Measurements from ENCODE around the gene ZBTB9.

Gene ZBTB9

DNA sequence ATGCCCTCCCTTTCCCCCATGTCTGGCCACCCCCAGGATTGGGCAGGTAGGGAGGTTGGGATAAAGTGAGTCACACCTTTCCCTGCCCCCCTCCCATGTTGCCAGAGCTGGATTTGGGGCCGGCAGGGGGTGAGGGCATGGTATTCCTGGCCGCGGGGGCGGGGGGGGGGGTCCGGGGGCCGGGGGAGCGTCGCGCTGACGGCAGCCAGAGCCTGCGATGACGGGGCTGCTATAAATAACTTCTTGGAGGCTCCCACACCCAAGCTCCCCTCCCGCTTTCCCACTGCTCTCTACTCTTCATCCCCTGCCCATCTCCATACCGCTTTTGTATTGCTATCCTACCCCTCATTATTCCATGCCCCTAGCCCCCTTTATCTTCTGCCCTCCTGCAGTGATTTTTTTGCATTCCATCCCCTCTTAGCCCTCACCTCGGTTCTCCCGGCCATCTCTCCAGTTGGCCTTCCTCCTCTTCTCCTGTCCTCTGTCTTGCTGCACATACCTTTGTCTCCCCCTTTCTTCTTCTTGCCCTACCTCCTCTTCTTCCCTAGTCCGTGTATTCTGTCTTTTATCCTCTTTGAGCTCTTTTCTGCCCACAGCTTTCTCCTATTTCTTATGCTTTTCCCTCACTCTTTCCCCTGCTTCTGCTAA lies 20.7 kb upstream of the ZBTB9 start:
- no peak for DNase-seq (ENCODE audit: low read depth in 2 of 2)

DNA sequence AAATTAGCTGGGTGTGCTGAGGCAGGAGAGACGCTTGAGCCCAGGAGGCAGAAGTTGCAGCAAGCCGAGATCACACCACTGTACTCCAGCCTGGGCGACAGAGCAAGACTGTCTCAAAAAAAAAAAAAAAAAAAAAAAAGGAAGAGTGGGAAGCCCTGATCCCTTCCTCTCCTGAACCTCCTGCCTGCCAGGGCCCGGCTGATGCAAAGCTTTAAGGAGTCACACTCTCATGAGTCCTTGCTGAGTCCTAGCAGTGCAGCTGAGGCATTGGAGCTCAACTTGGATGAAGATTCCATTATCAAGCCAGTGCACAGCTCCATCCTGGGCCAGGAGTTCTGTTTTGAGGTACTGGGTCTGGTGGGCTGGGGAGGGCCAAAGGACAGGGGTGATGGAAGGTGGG lies 19.4 kb upstream of the ZBTB9 start:
- no peak for DNase-seq (ENCODE audit: low read depth in 2 of 2)

DNA sequence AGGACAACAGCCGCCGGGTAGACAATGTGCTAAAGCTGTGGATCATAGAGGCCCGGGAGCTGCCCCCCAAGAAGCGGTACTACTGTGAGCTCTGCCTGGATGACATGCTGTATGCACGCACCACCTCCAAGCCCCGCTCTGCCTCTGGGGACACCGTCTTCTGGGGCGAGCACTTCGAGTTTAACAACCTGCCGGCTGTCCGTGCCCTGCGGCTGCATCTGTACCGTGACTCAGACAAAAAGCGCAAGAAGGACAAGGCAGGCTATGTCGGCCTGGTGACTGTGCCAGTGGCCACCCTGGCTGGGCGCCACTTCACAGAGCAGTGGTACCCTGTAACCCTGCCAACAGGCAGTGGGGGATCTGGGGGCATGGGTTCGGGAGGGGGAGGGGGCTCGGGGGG lies 16.7 kb upstream of the ZBTB9 start:
- no peak for DNase-seq (ENCODE audit: low read depth in 2 of 2)

DNA sequence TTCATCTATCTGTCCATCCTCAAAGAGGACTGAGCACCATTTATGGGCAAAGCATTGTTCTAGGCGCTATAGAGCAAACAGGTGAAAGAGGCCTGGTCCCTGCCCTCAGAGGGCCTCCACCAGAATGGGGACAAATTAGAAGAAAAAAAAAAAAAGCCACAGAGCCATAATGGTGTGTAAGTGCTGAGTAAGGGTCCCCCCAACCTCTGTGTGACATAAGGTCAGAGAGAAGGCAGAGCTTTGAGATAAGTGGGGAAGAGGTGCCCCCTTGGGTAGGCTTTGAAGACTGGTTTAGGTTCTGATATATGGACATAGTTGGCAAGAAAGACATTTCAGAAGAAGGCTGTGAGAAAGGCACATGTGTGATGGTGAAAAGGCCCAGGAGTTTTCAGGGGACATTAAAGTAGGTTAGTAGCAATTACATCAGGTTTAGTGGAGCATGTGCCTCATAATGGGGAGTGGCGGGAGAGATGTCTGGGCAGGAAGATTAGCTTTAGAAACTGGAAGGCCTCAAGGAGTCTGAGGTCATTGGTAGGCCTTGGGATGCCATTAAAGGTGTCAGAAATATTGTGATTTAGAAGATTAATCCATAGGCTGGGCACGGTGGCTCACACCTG lies 15.3 kb upstream of the ZBTB9 start:
- no peak for DNase-seq (ENCODE audit: low read depth in 2 of 2)

DNA sequence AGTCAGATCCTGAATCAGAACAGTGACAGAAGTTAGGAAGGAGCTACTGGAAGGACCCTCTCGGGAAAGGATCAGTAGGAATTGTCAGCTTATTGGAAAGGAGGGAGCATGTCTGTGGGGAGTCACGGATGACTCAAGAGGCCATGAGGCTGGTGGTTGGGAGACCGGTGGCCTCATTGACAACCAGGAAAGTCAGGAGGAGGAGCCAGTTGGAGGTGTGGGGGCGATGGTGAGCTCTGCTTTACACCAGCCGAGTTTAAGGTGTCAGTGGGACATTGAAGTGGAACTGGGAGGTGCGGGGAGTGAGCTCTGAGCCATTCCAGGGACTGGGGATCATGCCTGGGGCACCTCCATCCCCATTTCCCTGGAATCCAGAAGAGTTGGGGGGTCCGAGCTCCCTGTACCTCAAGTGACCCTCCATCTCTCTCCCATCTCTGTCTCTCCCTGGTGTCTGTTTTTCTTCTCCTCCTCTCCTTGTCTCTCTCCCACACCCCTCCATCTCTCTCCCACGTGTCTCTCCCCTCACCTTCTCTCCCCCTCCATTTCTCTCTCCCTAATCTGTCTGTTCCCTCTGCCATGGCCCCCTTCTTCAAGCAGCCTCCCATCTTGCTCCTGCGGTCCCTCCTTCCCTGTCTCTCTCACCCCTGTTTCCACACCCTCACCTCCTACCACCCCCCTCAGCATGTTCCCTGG lies 14.3 kb upstream of the ZBTB9 start:
- DNase-seq (ENCODE audit: low read depth in 2 of 2) = no peak

DNA sequence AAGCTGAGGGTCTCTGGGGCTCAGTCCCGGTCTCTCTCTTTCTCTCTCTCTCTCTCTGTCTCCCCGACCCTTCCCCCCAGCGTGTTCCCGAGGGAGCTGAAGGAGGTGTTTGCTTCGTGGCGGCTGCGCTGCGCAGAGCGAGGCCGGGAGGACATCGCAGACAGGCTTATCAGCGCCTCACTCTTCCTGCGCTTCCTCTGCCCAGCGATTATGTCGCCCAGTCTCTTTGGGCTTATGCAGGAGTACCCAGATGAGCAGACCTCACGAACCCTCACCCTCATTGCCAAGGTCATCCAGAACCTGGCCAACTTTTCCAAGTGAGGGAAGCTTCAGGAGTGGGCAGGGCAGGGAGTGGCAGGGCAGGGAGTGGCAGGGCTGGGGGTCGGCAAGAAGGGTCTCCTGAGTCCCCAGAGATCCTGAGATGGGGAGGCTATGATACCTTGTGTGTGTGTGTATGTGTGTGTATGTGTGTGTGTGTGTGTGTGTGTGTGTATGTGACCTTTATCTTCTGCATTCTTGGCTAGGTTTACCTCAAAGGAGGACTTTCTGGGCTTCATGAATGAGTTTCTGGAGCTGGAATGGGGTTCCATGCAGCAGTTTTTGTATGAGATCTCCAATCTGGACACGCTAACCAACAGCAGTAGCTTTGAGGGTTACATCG lies 13.6 kb upstream of the ZBTB9 start:
- no peak for DNase-seq (ENCODE audit: low read depth in 2 of 2)

DNA sequence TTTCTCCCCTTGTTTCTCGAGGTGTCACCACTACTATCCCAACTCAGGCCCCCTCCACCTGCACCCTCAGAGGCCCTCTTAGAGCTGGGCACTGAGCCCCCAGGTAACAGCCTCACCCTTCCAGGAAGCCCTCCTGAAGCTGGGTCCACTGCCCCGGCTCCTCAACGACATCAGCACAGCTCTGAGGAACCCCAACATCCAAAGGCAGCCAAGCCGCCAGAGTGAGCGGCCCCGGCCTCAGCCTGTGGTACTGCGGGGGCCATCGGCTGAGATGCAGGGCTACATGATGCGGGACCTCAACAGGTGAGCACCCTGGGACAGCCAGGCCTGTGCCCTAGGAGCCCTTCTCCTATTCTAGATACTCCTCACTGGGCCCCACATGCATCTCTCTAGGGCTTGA lies 12.9 kb upstream of the ZBTB9 start:
- DNase-seq (ENCODE audit: low read depth in 2 of 2) = no peak

DNA sequence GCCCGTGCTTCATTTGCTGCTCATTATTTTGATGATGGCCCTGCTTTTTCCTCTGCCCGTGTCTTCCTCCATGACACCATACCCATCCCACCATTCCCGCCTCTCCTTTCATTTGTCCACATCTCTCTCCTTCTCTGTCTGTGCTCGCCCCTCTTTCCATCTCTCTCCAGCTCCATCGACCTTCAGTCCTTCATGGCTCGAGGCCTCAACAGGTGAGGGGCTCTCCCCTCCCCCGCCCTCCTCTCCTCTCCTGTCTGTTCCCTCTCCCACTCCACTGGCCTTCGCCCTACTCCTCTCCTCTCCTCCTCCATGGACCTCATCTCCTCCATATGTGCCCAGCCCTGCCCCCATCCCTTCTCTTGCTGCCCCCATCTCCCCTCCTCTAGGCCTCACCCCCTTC lies 12.1 kb upstream of the ZBTB9 start:
- DNase-seq (ENCODE audit: low read depth in 2 of 2) = no peak

DNA sequence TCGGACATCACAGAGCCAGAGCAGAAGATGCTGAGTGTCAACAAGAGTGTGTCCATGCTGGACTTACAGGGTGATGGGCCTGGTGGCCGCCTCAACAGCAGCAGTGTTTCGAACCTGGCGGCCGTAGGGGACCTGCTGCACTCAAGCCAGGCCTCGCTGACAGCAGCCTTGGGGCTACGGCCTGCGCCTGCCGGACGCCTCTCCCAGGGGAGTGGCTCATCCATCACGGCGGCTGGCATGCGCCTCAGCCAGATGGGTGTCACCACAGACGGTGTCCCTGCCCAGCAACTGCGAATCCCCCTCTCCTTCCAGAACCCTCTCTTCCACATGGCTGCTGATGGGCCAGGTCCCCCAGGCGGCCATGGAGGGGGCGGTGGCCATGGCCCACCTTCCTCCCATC lies 11.4 kb upstream of the ZBTB9 start:
- no peak for DNase-seq (ENCODE audit: low read depth in 2 of 2)

DNA sequence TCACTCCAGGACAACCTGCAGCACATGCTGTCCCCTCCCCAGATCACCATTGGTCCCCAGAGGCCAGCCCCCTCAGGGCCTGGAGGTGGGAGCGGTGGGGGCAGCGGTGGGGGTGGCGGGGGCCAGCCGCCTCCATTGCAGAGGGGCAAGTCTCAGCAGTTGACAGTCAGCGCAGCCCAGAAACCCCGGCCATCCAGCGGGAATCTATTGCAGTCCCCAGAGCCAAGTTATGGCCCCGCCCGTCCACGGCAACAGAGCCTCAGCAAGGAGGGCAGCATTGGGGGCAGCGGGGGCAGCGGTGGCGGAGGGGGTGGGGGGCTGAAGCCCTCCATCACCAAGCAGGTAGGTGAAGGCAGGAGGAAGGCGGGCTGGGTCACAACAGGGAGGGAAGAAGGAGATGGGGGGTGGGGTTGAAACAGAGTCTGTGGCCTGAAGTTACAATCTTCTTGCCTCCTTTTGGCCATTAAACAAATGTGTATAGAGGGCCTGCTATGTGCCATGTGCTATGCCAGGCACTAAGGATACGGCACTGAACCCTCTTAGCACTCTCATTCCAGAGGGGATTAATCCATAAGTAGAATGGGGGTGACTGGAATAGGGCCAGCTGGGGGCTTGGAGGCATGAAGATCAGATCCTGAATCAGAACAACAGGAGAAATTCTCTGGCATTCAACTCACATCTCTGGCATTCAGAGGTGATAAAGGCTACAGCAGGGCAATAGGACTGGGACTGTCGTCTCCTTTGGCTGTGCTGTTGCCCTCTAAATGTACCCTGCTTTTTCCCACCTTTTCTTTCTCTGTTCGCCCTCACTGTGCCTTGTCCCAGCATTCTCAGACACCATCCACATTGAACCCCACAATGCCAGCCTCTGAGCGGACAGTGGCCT lies 10.5 kb upstream of the ZBTB9 start:
- no peak for DNase-seq (ENCODE audit: low read depth in 2 of 2)

DNA sequence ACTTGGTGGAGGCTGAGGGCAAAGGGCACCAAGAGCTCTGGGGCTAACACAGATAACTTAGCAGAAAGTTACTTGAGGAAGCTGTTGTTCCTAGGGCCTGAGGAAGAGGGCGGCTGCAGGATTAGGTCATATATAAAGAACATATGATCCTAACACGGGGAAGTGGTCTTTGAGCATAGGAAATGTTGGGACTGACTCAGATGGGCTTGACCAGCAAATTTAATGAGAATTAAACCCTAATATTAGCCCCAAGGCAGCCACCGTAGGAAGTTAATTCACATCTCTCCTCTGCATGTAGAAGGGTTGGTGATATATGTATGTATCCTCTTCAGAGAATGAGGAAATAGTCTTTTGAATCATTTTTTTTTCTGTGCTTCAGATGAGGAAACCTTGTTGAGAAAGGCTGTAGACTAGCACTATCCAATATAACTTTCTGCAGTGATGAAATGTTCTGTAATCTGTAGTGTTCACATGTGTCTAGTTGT lies 9.2 kb upstream of the ZBTB9 start:
- DNase-seq (ENCODE audit: low read depth in 2 of 2) = no peak

DNA sequence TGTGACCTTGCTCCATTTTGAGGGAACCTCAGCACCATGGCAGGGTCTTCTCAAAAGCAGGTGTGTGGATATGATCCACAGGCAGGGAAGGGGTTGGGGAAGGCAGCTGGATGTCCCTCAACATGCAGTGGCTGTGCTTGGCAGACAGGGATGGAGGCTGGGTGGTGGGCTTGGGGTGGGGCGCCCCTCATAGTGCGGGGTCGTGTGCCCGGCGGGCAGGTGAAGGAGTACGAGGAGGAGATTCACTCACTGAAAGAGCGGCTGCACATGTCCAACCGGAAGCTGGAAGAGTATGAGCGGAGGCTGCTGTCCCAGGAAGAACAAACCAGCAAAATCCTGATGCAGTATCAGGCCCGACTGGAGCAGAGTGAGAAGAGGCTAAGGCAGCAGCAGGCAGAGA lies 8.0 kb upstream of the ZBTB9 start:
- DNase-seq (ENCODE audit: low read depth in 2 of 2) = no peak

DNA sequence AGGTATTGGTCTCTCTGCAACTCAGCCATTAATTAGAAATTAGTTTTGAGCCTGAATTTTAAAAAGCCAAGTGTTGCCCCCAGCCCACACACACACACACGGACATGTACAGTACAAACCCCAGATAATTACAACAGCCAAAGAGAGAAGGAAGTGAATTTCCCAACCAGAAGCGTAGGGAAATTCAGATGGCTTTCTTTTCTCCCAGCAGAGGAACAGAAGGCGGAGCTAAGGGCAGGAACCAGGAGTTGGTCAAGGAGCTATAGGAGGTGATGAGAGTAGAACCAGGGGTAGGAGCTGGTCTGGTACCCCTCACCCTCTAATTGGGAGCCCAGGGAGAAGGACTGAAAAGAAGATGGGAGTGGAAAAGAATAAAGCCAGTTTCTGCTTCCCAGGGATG lies 3.9 kb upstream of the ZBTB9 start:
- DNase-seq (ENCODE audit: low read depth in 2 of 2) = no peak

DNA sequence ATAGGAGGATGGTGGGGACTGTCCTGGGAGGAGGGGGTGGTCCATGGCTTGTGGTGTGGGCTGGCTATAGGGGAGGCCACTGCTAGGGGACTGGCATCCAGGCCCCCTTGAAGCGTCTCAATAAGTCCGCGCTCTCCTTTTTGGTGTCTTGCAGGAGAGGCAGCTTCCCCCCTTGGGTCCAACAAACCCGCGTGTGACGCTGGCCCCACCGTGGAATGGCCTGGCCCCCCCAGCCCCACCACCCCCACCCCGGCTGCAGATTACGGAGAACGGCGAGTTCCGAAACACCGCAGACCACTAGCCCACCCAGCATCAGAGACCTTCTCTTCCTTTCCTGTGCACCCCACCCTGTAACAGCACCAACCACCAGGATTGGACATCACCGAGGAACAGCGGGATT lies 2.8 kb upstream of the ZBTB9 start:
- DNase-seq (ENCODE audit: low read depth in 2 of 2) = no peak

DNA sequence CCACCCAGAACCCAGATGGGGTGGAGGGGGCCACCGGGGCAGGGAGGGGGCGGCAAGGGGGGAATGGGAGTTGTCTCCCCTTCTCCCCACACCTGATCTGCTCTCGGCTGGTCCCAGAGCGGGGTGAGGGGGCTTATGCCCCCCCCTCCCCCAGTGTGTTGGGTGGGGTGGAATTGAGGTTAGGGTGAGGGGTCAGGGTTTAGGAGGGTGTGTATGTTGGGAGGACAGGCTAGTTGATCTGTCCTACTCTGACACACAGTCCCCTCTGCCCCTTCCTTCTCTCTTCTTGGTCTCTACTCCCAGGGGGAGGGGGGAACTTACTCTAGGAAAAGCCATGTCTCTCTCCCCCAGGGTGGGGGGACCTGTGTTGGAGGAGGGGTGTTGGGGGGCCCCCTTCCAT lies 1.9 kb upstream of the ZBTB9 start:
- DNase-seq (ENCODE audit: low read depth in 2 of 2) = no peak

DNA sequence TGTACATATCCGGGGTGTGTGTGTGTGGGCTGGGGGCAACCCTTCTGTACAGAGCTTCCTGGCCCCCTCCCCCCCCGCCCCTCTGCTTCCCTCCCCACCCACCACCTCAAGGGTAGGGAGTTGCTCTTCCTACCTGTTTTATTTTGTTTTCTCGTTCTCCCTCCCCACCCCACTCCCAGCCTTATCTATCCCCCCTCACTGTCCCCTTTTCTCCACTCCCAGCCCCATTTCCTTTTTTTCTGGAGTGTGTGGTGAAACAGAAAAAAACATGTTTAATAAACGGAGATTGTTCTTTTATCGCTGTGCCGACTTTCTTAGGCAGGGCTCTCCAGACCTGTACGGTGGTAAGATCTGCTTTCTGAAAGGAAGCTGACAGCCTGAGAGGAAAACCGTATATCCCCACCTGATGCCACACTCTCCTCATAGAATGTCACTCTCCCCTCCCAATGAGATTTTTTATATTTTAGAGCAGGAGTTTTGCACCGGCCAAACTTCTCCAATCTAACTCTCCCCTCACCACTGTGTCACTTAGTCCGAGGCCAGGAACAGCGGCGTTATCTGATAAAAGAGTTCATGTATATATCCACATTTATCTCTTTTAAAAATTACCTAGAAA lies 875 bp upstream of the ZBTB9 start:
- DNase-seq (ENCODE audit: low read depth in 2 of 2) = no peak

DNA sequence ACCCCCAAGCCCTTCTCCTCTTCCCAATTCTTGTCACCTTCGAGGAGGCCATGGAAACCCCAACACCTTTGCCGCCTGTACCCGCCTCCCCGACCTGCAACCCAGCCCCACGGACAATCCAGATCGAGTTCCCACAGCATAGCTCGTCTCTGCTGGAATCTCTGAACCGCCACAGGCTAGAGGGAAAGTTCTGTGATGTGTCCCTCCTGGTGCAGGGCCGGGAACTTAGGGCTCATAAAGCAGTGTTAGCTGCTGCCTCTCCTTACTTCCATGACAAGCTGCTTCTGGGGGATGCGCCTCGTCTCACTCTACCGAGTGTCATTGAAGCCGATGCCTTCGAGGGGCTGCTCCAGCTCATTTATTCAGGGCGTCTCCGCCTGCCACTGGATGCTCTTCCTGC lies 675 bp downstream of the ZBTB9 start:
- DNase-seq (ENCODE audit: low read depth in 2 of 2) = no peak

DNA sequence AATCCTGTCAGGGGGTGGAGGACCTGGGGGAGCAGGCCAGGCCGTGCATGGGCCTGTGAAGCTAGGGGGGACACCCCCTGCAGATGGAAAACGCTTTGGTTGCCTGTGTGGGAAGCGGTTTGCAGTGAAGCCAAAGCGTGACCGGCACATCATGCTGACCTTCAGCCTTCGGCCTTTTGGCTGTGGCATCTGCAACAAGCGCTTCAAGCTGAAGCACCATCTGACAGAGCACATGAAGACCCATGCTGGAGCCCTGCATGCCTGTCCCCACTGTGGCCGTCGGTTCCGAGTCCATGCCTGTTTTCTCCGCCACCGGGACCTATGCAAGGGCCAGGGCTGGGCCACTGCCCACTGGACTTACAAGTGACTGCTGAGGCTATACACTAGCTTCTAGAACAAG lies 1.8 kb downstream of the ZBTB9 start:
- no peak for DNase-seq (ENCODE audit: low read depth in 2 of 2)

DNA sequence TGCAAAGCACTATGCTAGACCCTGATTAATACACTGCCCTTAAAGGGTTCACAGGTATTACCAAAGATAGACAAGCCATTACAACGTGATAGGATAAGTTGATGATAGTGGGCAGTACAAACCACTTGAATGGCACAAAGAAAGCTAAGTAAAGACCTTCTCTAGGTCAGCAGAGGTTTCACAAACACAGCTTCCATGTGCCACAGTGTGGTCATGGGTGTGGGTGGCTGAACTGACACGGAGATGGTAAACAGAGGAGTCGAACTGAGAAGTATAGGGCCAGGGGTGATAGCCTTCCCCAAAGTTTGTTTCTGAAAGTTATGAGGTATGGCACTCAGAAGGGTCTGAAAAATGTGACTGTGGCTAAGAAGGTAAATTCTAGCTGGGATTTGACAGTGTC lies 4.3 kb downstream of the ZBTB9 start:
- no peak for DNase-seq (ENCODE audit: low read depth in 2 of 2)

DNA sequence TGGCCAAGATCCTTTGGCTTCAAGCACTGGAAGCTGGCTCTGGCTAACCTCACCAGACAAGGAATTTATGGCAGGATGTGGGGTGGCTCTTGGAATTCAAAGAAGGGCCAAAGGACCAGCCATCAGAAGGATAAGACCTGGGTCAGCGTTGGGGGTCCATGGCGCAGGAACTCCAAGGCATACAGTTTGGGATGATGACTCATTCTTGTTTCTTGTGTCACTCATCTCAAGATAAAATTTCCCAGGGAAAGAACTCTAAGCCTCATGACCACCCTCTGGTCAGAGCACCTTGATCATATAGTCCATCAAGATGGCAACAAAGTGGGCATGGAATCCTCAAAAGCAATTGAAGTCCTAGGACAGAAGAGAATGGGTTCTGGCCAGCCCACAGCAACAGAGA lies 4.8 kb downstream of the ZBTB9 start:
- no peak for DNase-seq (ENCODE audit: low read depth in 2 of 2)

DNA sequence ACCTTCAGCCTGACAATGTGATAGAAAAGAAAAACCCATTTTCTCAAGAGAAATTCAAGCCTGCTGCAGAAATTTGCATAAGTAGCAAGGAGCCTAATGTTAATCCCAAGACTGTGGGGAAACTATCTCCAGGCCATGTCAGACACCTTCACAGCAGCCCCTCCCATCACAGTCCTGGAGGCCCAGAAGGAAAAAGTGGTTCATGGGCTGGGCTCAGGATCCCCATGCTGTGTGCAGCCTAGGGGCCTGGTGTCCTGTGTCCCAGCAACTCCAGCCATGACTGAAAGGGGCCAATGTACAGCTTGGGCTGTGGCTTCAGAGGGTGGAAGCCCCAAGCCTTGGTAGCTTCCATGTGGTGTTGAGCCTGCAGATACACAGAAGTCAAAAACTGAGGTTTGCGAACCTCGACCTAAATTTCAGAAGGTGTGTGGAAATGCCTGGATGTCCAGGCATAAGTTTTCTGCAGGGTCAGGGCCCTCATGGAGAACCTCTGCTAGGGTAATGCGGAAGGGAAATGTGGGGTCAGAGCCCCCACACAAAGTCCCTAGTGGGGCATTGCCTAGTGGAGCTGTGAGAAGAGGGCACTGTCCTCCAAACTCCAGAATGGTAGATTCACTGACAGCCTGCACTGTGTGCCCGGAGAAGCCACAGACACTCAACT lies 11.8 kb downstream of the ZBTB9 start:
- no peak for DNase-seq (ENCODE audit: low read depth in 2 of 2)
